Measurements from ENCODE around the gene PARD3B.

PARD3B gene

GRCh38 chr2:205245001-205245400, 699.7 kb downstream of the PARD3B start:
- Histone ChIP-seq H4K20me1 (ENCODE audit: control insufficient read depth, insufficient read depth, low read depth, low read length) (no peaks in the 10 kb centered on the region), H3K27me3 (ENCODE audit: control insufficient read depth, low read length) (no peaks in the 10 kb centered on the region), H3K36me3 (ENCODE audit: control insufficient read depth, low read length) (no peaks in the 10 kb centered on the region), H3K27ac (ENCODE audit: low read depth, low read length) (no peak overlapping the region), H3K79me2 (ENCODE audit: control insufficient read depth, low read length) (no peaks in the 10 kb centered on the region), H3K4me3 (ENCODE audit: low read length) (no peak overlapping the region), H3K4me2 (ENCODE audit: low read length) (no peak overlapping the region), H3K4me1 (ENCODE audit: control insufficient read depth, low read length) (no peaks in the 10 kb centered on the region), H3K9me2 (replicated peaks; ENCODE audit: control insufficient read depth, low read length) (no peaks in the 10 kb centered on the region), H3F3A (ENCODE audit: control insufficient read depth, insufficient read depth) (no peaks in the 10 kb centered on the region), H3K9me3 (ENCODE audit: control insufficient read depth, insufficient read depth, low read length) (no peaks in the 10 kb centered on the region)
- TF ChIP-seq, protein P1, sequence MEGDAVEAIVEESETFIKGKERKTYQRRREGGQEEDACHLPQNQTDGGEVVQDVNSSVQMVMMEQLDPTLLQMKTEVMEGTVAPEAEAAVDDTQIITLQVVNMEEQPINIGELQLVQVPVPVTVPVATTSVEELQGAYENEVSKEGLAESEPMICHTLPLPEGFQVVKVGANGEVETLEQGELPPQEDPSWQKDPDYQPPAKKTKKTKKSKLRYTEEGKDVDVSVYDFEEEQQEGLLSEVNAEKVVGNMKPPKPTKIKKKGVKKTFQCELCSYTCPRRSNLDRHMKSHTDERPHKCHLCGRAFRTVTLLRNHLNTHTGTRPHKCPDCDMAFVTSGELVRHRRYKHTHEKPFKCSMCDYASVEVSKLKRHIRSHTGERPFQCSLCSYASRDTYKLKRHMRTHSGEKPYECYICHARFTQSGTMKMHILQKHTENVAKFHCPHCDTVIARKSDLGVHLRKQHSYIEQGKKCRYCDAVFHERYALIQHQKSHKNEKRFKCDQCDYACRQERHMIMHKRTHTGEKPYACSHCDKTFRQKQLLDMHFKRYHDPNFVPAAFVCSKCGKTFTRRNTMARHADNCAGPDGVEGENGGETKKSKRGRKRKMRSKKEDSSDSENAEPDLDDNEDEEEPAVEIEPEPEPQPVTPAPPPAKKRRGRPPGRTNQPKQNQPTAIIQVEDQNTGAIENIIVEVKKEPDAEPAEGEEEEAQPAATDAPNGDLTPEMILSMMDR (IDR thresholded peaks at IDR 0.05; ENCODE audit: low read depth, low read length, poor library complexity, severe bottlenecking) = no peak
- no peak for TF ChIP-seq EZH2phosphoT487 (IDR thresholded peaks at IDR 0.05; ENCODE audit: borderline replicate concordance, low read length)

DNA sequence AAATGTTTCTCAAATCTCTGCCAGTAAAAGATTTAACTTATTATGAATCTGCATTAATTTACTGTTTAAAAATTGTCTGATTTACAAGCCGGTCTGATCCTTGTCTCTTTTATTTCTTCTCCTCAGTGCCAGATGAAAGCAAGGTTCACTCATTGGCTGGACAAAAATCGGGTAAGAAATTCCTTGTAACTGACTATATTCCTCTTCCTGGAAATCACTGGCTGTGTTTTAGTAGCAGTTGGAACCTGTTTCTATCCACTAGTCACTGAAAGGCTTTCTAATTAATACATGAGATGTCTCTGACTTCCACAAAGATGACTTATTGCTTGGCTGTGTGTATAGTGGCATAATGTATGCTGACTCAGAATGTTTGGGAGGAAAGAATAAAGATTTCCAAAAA, 700.4 kb downstream of the PARD3B start:
- H3K9me2 ChIP-seq (replicated peaks; ENCODE audit: control insufficient read depth, low read length) = no peaks in the 10 kb centered on the region
- no peak overlapping the region for H3K27ac ChIP-seq (ENCODE audit: low read depth, low read length)
- H3K4me3 ChIP-seq (ENCODE audit: low read length) = no peak overlapping the region
- TF ChIP-seq EZH2phosphoT487 (IDR thresholded peaks at IDR 0.05; ENCODE audit: borderline replicate concordance, low read length) = no peak
- H3K79me2 ChIP-seq (ENCODE audit: control insufficient read depth, low read length) = no peaks in the 10 kb centered on the region
- no peaks in the 10 kb centered on the region for H3F3A ChIP-seq (ENCODE audit: control insufficient read depth, insufficient read depth)
- no peaks in the 10 kb centered on the region for H4K20me1 ChIP-seq (ENCODE audit: control insufficient read depth, insufficient read depth, low read depth, low read length)
- no peaks in the 10 kb centered on the region for H3K36me3 ChIP-seq (ENCODE audit: control insufficient read depth, low read length)
- H3K9me3 ChIP-seq (ENCODE audit: control insufficient read depth, insufficient read depth, low read length) = no peaks in the 10 kb centered on the region
- H3K4me2 ChIP-seq (ENCODE audit: low read length) = no peak overlapping the region
- no peaks in the 10 kb centered on the region for H3K27me3 ChIP-seq (ENCODE audit: control insufficient read depth, low read length)
- H3K4me1 ChIP-seq (ENCODE audit: control insufficient read depth, low read length) = no peaks in the 10 kb centered on the region

- Histone ChIP-seq H3K4me2 (ENCODE audit: low read length) (no peak overlapping the region), H3K27ac (ENCODE audit: low read depth, low read length) (no peak overlapping the region)
- TF ChIP-seq EZH2phosphoT487 (IDR thresholded peaks at IDR 0.05; ENCODE audit: borderline replicate concordance, low read length) = no peak
- TF ChIP-seq, protein P1 (IDR thresholded peaks at IDR 0.05; ENCODE audit: low read depth, low read length, poor library complexity, severe bottlenecking) = no peak
Observed at GRCh38 chr2:205259121-205259520, 713.8 kb downstream of the PARD3B start.

GRCh38 chr2:205261516-205262020, 716.3 kb downstream of the PARD3B start:
- Histone ChIP-seq H3K79me2 (ENCODE audit: control insufficient read depth, low read length) (no peaks in the 10 kb centered on the region), H3K36me3 (ENCODE audit: control insufficient read depth, low read length) (no peaks in the 10 kb centered on the region), H3K4me2 (ENCODE audit: low read length) (no peak overlapping the region), H3K4me1 (ENCODE audit: control insufficient read depth, low read length) (no peaks in the 10 kb centered on the region), H3K9me3 (ENCODE audit: control insufficient read depth, insufficient read depth, low read length) (no peaks in the 10 kb centered on the region), H3K27ac (ENCODE audit: low read depth, low read length) (no peak overlapping the region), H3K27me3 (ENCODE audit: control insufficient read depth, low read length) (no peaks in the 10 kb centered on the region), H3K4me3 (ENCODE audit: low read length) (no peak overlapping the region), H3F3A (ENCODE audit: control insufficient read depth, insufficient read depth) (no peaks in the 10 kb centered on the region), H3K9me2 (replicated peaks; ENCODE audit: control insufficient read depth, low read length) (no peaks in the 10 kb centered on the region), H4K20me1 (ENCODE audit: control insufficient read depth, insufficient read depth, low read depth, low read length) (no peaks in the 10 kb centered on the region)
- TF ChIP-seq EZH2phosphoT487 (IDR thresholded peaks at IDR 0.05; ENCODE audit: borderline replicate concordance, low read length) = no peak
- TF ChIP-seq, protein P1 (IDR thresholded peaks at IDR 0.05; ENCODE audit: low read depth, low read length, poor library complexity, severe bottlenecking) = no peak

More at GRCh38 chr2:205259121-205259520, 713.8 kb downstream of the PARD3B start:
- H3F3A ChIP-seq (ENCODE audit: control insufficient read depth, insufficient read depth) = no peaks in the 10 kb centered on the region
- no peak overlapping the region for H3K4me3 ChIP-seq (ENCODE audit: low read length)
- no peaks in the 10 kb centered on the region for H3K27me3 ChIP-seq (ENCODE audit: control insufficient read depth, low read length)
- H4K20me1 ChIP-seq (ENCODE audit: control insufficient read depth, insufficient read depth, low read depth, low read length) = no peaks in the 10 kb centered on the region
- no peaks in the 10 kb centered on the region for H3K79me2 ChIP-seq (ENCODE audit: control insufficient read depth, low read length)
- no peaks in the 10 kb centered on the region for H3K4me1 ChIP-seq (ENCODE audit: control insufficient read depth, low read length)
- H3K9me3 ChIP-seq (ENCODE audit: control insufficient read depth, insufficient read depth, low read length) = no peaks in the 10 kb centered on the region
- no peaks in the 10 kb centered on the region for H3K36me3 ChIP-seq (ENCODE audit: control insufficient read depth, low read length)
- no peaks in the 10 kb centered on the region for H3K9me2 ChIP-seq (replicated peaks; ENCODE audit: control insufficient read depth, low read length)
